Subcutaneous abdominal adipose tissue (tissue), 5 donors: ENCODE results near the gene TOP3A.
"Not testable (repeated sequence)": the region's sequence is repeated elsewhere in the genome, so short reads cannot be mapped to it uniquely, and the experiment has no call there.

Source experiments
- H3K27ac ChIP-seq: one replicate; pipeline ENCODE4 v1.7.0; 2013; ENCODE audit warnings: low read depth, mild to moderate bottlenecking, inconsistent platforms, low read length, moderate library complexity
- H3K27me3 ChIP-seq, 5 donors: one replicate each; pipeline ENCODE4 v1.7.0; 2013; ENCODE audit warnings: low read length in 5 of 5, inconsistent platforms in 1 of 5; ENCODE audit not compliant: control insufficient read depth in 5 of 5, insufficient read depth in 4 of 5
- H3K36me3 ChIP-seq, 5 donors: one replicate each; pipeline ENCODE4 v1.7.0; 2013; ENCODE audit warnings: low read length in 5 of 5; ENCODE audit not compliant: control insufficient read depth in 5 of 5, insufficient read depth in 5 of 5
- H3K4me1 ChIP-seq, 5 donors: one replicate each; pipeline ENCODE4 v1.7.0; 2013; ENCODE audit warnings: low read length in 5 of 5, mild to moderate bottlenecking in 3 of 5, moderate library complexity in 1 of 5; ENCODE audit not compliant: control insufficient read depth in 5 of 5, insufficient read depth in 5 of 5
- H3K4me3 ChIP-seq, 5 donors: one replicate each; pipeline ENCODE4 v1.7.0; 2013; ENCODE audit warnings: low read length in 5 of 5, low read depth in 1 of 5
- H3K9ac ChIP-seq, 5 donors: one replicate each; pipeline ENCODE4 v1.7.0; 2013; ENCODE audit warnings: low read length in 5 of 5, mild to moderate bottlenecking in 4 of 5, moderate library complexity in 3 of 5
- H3K9me3 ChIP-seq, 5 donors: one replicate each; pipeline ENCODE4 v1.7.0; 2013; ENCODE audit warnings: low read length in 5 of 5; ENCODE audit not compliant: control insufficient read depth in 5 of 5
- donor health status: healthy.
- donor health status: healthy.
- donor health status: healthy.
- donor health status: healthy.
- donor health status: healthy.

The TOP3A gene

GRCh38 chr17:18344021-18344420 is 29.2 kb upstream of the TOP3A start:
- Histone ChIP-seq H3K27me3 (no peaks in the 10 kb centered on the region), H3K27ac (no peak overlapping the region), H3K36me3 (peaks cover 13 to 87% (median 81%) of the 10 kb centered on the region in 5 donors), H3K4me1 (no peaks in the 10 kb centered on the region), H3K9ac (no peak overlapping the region), H3K4me3 (no peak overlapping the region), H3K9me3 (no peaks in the 10 kb centered on the region)

GRCh38 chr17:18339933-18340332 is 25.1 kb upstream of the TOP3A start:
- Histone ChIP-seq H3K27ac (no peak overlapping the region), H3K4me3 (no peak overlapping the region), H3K36me3 (peaks cover 7 to 71% (median 66%) of the 10 kb centered on the region in 5 donors), H3K9me3 (no peaks in the 10 kb centered on the region), H3K4me1 (no peaks in the 10 kb centered on the region), H3K9ac (no peak overlapping the region), H3K27me3 (no peaks in the 10 kb centered on the region)

GRCh38 chr17:18338158-18338557 is 23.4 kb upstream of the TOP3A start:
- H3K4me3 ChIP-seq, H3K4me1 ChIP-seq, H3K9ac ChIP-seq, H3K27ac ChIP-seq, H3K27me3 ChIP-seq, H3K9me3 ChIP-seq: not testable (repeated sequence)
- peaks cover 5 to 72% (median 66%) of the 10 kb centered on the region in 5 donors for H3K36me3 ChIP-seq

- H3K9ac ChIP-seq, result no peak overlapping the region
- no peak overlapping the region for H3K4me3 ChIP-seq
- no peaks in the 10 kb centered on the region for H3K9me3 ChIP-seq
- no peak overlapping the region for H3K27ac ChIP-seq
- no peaks in the 10 kb centered on the region for H3K27me3 ChIP-seq
- peaks cover 0 to 87% (median 78%) of the 10 kb centered on the region in 5 donors for H3K36me3 ChIP-seq
- H3K4me1 ChIP-seq, result no peaks in the 10 kb centered on the region
Observed at GRCh38 chr17:18332909-18333489, 18.2 kb upstream of the TOP3A start.

- Histone ChIP-seq H3K4me1 (no peaks in the 10 kb centered on the region), H3K27me3 (no peaks in the 10 kb centered on the region), H3K9me3 (no peaks in the 10 kb centered on the region), H3K4me3 (no peak overlapping the region), H3K27ac (no peak overlapping the region), H3K9ac (no peak overlapping the region), H3K36me3 (peaks cover 0 to 92% (median 81%) of the 10 kb centered on the region in 5 donors)
Observed at GRCh38 chr17:18331879-18332278, 17.1 kb upstream of the TOP3A start.

GRCh38 chr17:18328643-18329204 is 13.9 kb upstream of the TOP3A start:
- no peaks in the 10 kb centered on the region for H3K9me3 ChIP-seq
- no peak overlapping the region for H3K9ac ChIP-seq
- peaks cover 0 to 89% (median 84%) of the 10 kb centered on the region in 5 donors for H3K36me3 ChIP-seq
- H3K4me1 ChIP-seq, result peaks cover 0 to 3% (median 0%) of the 10 kb centered on the region in 5 donors
- no peak overlapping the region for H3K4me3 ChIP-seq
- no peaks in the 10 kb centered on the region for H3K27me3 ChIP-seq
- no peak overlapping the region for H3K27ac ChIP-seq

- Histone ChIP-seq H3K27me3 (no peaks in the 10 kb centered on the region), H3K9me3 (no peaks in the 10 kb centered on the region), H3K9ac (no peak overlapping the region), H3K36me3 (peaks cover 0 to 95% (median 89%) of the 10 kb centered on the region in 5 donors), H3K4me3 (no peak overlapping the region), H3K4me1 (peaks cover 0 to 3% (median 0%) of the 10 kb centered on the region in 5 donors), H3K27ac (no peak overlapping the region)
Observed at GRCh38 chr17:18327556-18327955, 12.8 kb upstream of the TOP3A start.

- Histone ChIP-seq H3K27ac (no peak overlapping the region), H3K9ac (no peak overlapping the region), H3K36me3 (peaks cover 0 to 95% (median 88%) of the 10 kb centered on the region in 5 donors), H3K4me3 (no peak overlapping the region), H3K9me3 (no peaks in the 10 kb centered on the region), H3K27me3 (no peaks in the 10 kb centered on the region), H3K4me1 (peaks cover 0 to 3% (median 0%) of the 10 kb centered on the region in 5 donors)
Observed at GRCh38 chr17:18327093-18327492, 12.3 kb upstream of the TOP3A start.

- Histone ChIP-seq H3K27ac (no peak overlapping the region), H3K9ac (no peak overlapping the region), H3K36me3 (peaks cover 0 to 91% (median 82%) of the 10 kb centered on the region in 5 donors), H3K27me3 (no peaks in the 10 kb centered on the region), H3K4me1 (peaks cover 0 to 3% (median 0%) of the 10 kb centered on the region in 5 donors), H3K4me3 (no peak overlapping the region), H3K9me3 (no peaks in the 10 kb centered on the region)
Observed at GRCh38 chr17:18326572-18326971, 11.8 kb upstream of the TOP3A start.

- no peaks in the 10 kb centered on the region for H3K9me3 ChIP-seq
- H3K27ac ChIP-seq, result no peak overlapping the region
- no peaks in the 10 kb centered on the region for H3K27me3 ChIP-seq
- H3K9ac ChIP-seq, result no peak overlapping the region
- peaks cover 0 to 5% (median 2%) of the 10 kb centered on the region in 5 donors for H3K4me1 ChIP-seq
- no peak overlapping the region for H3K4me3 ChIP-seq
- peaks cover 0 to 91% (median 79%) of the 10 kb centered on the region in 5 donors for H3K36me3 ChIP-seq
Observed at GRCh38 chr17:18326039-18326438, 11.2 kb upstream of the TOP3A start.
